Measurements from ENCODE around the gene CAMK2D. TPM values are rescaled to one million over a fixed set of nuclear protein-coding genes. Genes with fewer than 3 reads are reported as not detected.

CAMK2D gene
- total RNA-seq, 4 donors from 2014 or later = 45.9 to 67.1 (median 56.2) TPM

DNA sequence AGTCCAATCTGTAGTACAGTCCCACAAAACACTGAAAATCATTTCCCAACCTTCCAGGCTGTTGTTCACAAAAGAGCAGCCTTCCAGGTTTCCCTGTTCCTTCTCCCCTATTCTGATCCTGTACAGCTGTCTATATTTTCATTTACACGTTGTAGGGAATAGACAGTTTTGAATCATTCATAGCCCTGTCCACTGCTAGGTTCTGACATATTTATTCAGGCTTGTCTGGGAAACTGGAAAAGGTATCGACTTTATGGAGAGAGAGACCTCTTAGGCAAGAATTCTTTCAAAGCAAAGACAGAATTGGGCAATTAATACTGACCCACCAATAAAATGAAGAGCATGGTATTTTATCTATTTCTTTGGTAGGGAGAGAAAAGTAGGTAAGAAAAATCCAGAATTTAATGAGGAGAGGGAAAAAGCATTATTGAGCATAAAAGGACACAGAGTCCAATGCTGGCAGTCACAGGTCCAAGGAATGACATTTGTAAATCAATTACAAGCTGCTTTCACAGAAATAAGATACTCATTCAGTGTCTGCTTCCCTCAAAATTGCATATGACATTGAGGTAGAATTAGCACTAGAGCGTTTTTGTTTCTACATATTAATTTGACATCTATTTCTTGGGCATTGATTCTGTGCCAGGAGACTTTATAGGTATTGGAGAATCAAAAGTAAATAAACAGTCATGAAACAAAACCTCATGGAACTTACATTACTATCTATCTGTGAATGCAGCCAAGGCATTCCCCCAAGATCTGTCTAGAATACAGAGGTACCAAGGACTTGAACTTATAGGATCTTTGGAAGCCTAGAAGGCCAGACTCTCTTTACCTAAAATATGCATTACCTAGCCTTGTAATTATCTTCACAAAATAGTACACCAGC lies 127.2 kb downstream of the CAMK2D start:
- H3K4me1 ChIP-seq = peaks cover 0 to 48% (median 0%) of the 10 kb centered on the region in 3 donors
- no peaks in the 10 kb centered on the region for H3K27me3 ChIP-seq
- TF ChIP-seq POLR2A (IDR thresholded peaks at IDR 0.05) = no peak
- no peak for TF ChIP-seq POLR2AphosphoS5 (IDR thresholded peaks at IDR 0.05)
- TF ChIP-seq, protein P1, sequence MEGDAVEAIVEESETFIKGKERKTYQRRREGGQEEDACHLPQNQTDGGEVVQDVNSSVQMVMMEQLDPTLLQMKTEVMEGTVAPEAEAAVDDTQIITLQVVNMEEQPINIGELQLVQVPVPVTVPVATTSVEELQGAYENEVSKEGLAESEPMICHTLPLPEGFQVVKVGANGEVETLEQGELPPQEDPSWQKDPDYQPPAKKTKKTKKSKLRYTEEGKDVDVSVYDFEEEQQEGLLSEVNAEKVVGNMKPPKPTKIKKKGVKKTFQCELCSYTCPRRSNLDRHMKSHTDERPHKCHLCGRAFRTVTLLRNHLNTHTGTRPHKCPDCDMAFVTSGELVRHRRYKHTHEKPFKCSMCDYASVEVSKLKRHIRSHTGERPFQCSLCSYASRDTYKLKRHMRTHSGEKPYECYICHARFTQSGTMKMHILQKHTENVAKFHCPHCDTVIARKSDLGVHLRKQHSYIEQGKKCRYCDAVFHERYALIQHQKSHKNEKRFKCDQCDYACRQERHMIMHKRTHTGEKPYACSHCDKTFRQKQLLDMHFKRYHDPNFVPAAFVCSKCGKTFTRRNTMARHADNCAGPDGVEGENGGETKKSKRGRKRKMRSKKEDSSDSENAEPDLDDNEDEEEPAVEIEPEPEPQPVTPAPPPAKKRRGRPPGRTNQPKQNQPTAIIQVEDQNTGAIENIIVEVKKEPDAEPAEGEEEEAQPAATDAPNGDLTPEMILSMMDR (IDR thresholded peaks at IDR 0.05) = no peak
- no peak for TF ChIP-seq EP300 (IDR thresholded peaks at IDR 0.05)
- 50 to 60% methylated on average over 3 of the region's 3 CpGs for WGBS, 2 donors (ENCODE audit: low coverage in 1 of 2)
- no peak overlapping the region for H3K27ac ChIP-seq
- ATAC-seq = no peak
- H3K36me3 ChIP-seq = no peaks in the 10 kb centered on the region
- no peak overlapping the region for H3K4me3 ChIP-seq
- H3K9me3 ChIP-seq = no peaks in the 10 kb centered on the region

DNA sequence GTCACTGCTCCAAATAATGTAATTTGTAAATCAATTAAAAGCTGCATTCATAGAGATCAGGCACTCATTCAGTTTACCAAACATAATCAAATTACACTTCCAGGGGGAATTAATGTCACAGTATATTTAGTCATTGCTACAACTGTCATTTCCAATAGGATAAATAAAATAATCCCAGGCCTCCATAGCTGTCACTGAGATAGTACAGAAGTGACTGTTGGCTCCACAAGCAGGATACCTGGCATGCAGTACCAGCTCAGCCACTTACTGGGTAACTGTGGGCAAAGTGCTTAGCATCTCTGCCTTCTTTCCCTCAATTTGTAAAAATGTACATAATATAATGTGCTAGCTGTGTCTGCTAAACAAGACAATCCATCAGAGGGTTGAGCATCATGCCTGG lies 128.1 kb downstream of the CAMK2D start:
- Histone ChIP-seq H3K9me3 (no peaks in the 10 kb centered on the region), H3K27ac (no peak overlapping the region), H3K27me3 (no peaks in the 10 kb centered on the region), H3K36me3 (no peaks in the 10 kb centered on the region), H3K4me3 (no peak overlapping the region), H3K4me1 (peaks cover 0 to 52% (median 0%) of the 10 kb centered on the region in 3 donors)
- TF ChIP-seq, protein P1 (IDR thresholded peaks at IDR 0.05) = no peak
- ATAC-seq = no peak

DNA sequence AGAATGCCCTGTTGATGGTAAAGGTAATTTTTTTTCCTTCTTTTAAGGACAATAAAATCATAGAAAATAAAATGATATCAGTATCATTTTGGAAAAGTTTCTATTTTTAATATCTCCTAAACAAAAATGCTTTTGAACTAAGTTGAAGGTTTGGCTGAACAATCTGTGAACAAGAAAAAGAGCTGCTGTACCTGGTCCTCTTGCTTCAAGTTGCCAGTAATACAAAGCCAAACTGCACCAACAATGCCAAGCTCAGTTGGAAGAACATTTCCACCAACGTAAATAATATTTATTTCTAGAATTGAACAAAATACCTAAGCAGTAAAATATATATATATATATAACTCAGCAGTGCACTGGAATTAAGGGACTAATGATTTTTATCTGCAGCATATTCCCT lies 132.8 kb downstream of the CAMK2D start:
- Histone ChIP-seq H3K27ac (no peak overlapping the region), H3K4me1 (peaks cover 0 to 20% (median 0%) of the 10 kb centered on the region in 3 donors), H3K27me3 (no peaks in the 10 kb centered on the region), H3K4me3 (no peak overlapping the region), H3K36me3 (no peaks in the 10 kb centered on the region), H3K9me3 (no peaks in the 10 kb centered on the region)
- ATAC-seq = no peak
- 36 to 50% methylated on average over 1 of the region's 1 CpG for WGBS, 2 donors (ENCODE audit: low coverage in 1 of 2)
- TF ChIP-seq, protein P1 (IDR thresholded peaks at IDR 0.05) = no peak
- TF ChIP-seq EP300 (IDR thresholded peaks at IDR 0.05) = no peak
- no peak for TF ChIP-seq POLR2A (IDR thresholded peaks at IDR 0.05)
- TF ChIP-seq POLR2AphosphoS5 (IDR thresholded peaks at IDR 0.05) = no peak

DNA sequence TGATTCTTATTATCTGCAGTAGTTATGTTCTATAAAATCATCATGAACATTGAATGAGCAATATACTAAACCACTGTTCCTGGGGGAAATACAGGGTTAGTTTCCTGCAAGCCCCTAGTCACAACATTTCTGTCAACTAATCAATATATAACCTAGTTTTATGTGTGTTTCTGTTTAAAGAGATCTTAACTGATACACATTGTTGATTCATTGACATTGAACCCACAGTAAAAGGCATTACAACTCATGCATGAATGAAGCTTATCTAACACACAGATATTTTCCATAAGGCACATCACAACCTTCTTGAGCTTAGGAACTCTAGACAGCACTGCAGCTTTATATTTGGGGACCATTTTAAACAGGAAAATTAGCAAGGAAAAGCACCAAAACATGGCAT lies 134.2 kb downstream of the CAMK2D start:
- H3K27ac ChIP-seq = no peak overlapping the region
- no peak for ATAC-seq
- no peaks in the 10 kb centered on the region for H3K36me3 ChIP-seq
- peaks cover 0 to 16% (median 0%) of the 10 kb centered on the region in 3 donors for H3K4me1 ChIP-seq
- H3K9me3 ChIP-seq = no peaks in the 10 kb centered on the region
- no peaks in the 10 kb centered on the region for H3K27me3 ChIP-seq
- no peak overlapping the region for H3K4me3 ChIP-seq
- TF ChIP-seq POLR2AphosphoS5 (IDR thresholded peaks at IDR 0.05) (no peak), POLR2A (IDR thresholded peaks at IDR 0.05) (no peak), EP300 (IDR thresholded peaks at IDR 0.05) (no peak)
- TF ChIP-seq, protein P1 (IDR thresholded peaks at IDR 0.05) = no peak

DNA sequence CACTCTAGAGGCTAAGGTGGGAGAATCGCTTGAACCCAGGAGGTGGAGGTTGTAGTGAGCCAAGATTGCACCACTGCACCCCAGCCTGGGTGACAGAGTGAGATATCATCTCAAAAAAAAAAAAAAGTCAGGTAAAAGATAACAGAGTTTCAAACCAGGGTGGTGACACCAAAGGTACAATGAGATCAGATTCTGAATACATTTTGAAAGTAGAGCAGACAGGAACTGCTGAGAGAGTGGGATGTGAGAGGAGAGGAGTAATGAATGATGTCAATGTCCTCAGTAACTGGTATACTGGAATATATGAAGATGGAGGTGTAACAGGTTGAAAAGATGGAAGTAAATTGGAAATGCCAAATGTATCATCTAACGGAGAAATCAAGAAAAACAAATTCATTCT lies 135.6 kb downstream of the CAMK2D start:
- no peaks in the 10 kb centered on the region for H3K36me3 ChIP-seq
- TF ChIP-seq EP300 (IDR thresholded peaks at IDR 0.05) (no peak), POLR2A (IDR thresholded peaks at IDR 0.05) (no peak), POLR2AphosphoS5 (IDR thresholded peaks at IDR 0.05) (no peak)
- TF ChIP-seq, protein P1 (IDR thresholded peaks at IDR 0.05) = no peak
- no peaks in the 10 kb centered on the region for H3K27me3 ChIP-seq
- H3K4me1 ChIP-seq = peaks cover 0 to 16% (median 0%) of the 10 kb centered on the region in 3 donors
- WGBS, 2 donors (ENCODE audit: low coverage in 1 of 2) = 100% methylated on average over 1 to 2 of the region's 2 CpGs
- H3K27ac ChIP-seq = no peak overlapping the region
- no peak for ATAC-seq
- no peak overlapping the region for H3K4me3 ChIP-seq
- H3K9me3 ChIP-seq = no peaks in the 10 kb centered on the region
